H1 (cell line): ENCODE data around the gene BCL2L12. TPM values are rescaled to one million over a fixed set of nuclear protein-coding genes. Genes with fewer than 3 reads are reported as not detected.

Experiments used
- CTCF ChIA-PET: fragments of 300-600 bp; sonication (Branson Sonifier 250); formaldehyde crosslinking; loops from one replicate; lab custom pipeline; 2021; ENCODE audit not compliant: partially characterized antibody; lab: Charles Lee
- POLR2A ChIA-PET: fragments of 300-600 bp; sonication (Branson Sonifier 250); formaldehyde crosslinking; loops from one replicate; lab custom pipeline; 2021; ENCODE audit warnings: inconsistent platforms; ENCODE audit not compliant: partially characterized antibody; lab: Charles Lee
- DNase-seq, 2 experiments: peaks; one replicate each; pipeline versions ENCODE4 v3.0.0 to v3.0.0-alpha.2; 2010 to 2022; ENCODE audit warnings: low spot score in 2 of 2, low read depth in 1 of 2, mixed read lengths in 1 of 2
- FAIRE-seq: peaks from 2 replicates; lab custom pipeline; 2011; peaks lifted over from hg19 to GRCh38; lab: Jason Lieb, UNC
- H2AFZ ChIP-seq: 2 replicates; pipeline ENCODE4 v1.8.1; 2012; ENCODE audit warnings: low read length, inconsistent platforms
- H2AK5ac ChIP-seq: 2 replicates; pipeline ENCODE4 v1.6.1; 2013; ENCODE audit warnings: low read depth, low read length
- H2BK120ac ChIP-seq: replicated peaks from 2 replicates; pipeline ENCODE3; 2013; ENCODE audit warnings: low read depth, low read length, inconsistent platforms
- H2BK12ac ChIP-seq: 2 replicates; pipeline ENCODE4 v1.6.1; 2013; ENCODE audit warnings: low read depth, low read length
- H2BK15ac ChIP-seq: 2 replicates; pipeline ENCODE4 v1.6.1; 2013; ENCODE audit warnings: low read length
- H2BK20ac ChIP-seq: 2 replicates; pipeline ENCODE4 v1.6.1; 2013; ENCODE audit warnings: low read length
- H2BK5ac ChIP-seq: 2 replicates; pipeline ENCODE4 v1.6.1; 2013; ENCODE audit warnings: low read depth, low read length
- H3K14ac ChIP-seq: 2 replicates; pipeline ENCODE4 v1.6.1; 2013; ENCODE audit warnings: inconsistent platforms; ENCODE audit not compliant: insufficient read length
- H3K18ac ChIP-seq: 2 replicates; pipeline ENCODE4 v1.6.1; 2013; ENCODE audit warnings: low read length; ENCODE audit errors: extremely low read depth
- H3K23ac ChIP-seq: 2 replicates; pipeline ENCODE4 v1.6.1; 2013; ENCODE audit warnings: inconsistent platforms; ENCODE audit not compliant: insufficient read length
- H3K23me2 ChIP-seq: 2 replicates; pipeline ENCODE4 v1.6.1; 2013; ENCODE audit warnings: low read depth, low read length
- H3K27ac ChIP-seq: 2 replicates; pipeline ENCODE4 v1.6.1; 2011; ENCODE audit warnings: low read depth, low read length, inconsistent platforms
- H3K27me3 ChIP-seq, 4 experiments: replicated peaks in 1 of 4; 1 replicate in 1 of 4; 2 replicates in 3 of 4; pipeline versions ENCODE4 v1.6.1 to v1.8.1; 2011 to 2013; ENCODE audit warnings: low read length in 3 of 4, mild to moderate bottlenecking in 3 of 4, inconsistent platforms in 2 of 4, mixed read lengths in 2 of 4, moderate library complexity in 1 of 4; ENCODE audit not compliant: control insufficient read depth in 3 of 4, insufficient read depth in 3 of 4; ENCODE audit errors: extremely low read depth in 1 of 4
- H3K36me3 ChIP-seq, 4 experiments: 2 replicates each; pipeline versions ENCODE4 v1.6.1 to v1.8.1; 2011 to 2013; ENCODE audit warnings: mild to moderate bottlenecking in 4 of 4, low read length in 3 of 4, moderate library complexity in 2 of 4, control low read depth in 1 of 4, inconsistent platforms in 1 of 4; ENCODE audit not compliant: insufficient read depth in 4 of 4, control insufficient read depth in 2 of 4
- H3K4ac ChIP-seq: replicated peaks from 2 replicates; pipeline ENCODE3; 2013; ENCODE audit warnings: low read length, low read depth, mixed read lengths, inconsistent platforms; ENCODE audit not compliant: insufficient read length
- H3K4me1 ChIP-seq, 4 experiments: replicated peaks in 1 of 4; 1 replicate in 1 of 4; 2 replicates in 3 of 4; pipeline versions ENCODE4 v1.6.1 to v1.8.1; 2011 to 2013; ENCODE audit warnings: low read length in 3 of 4, inconsistent platforms in 2 of 4, mixed read lengths in 1 of 4; ENCODE audit not compliant: insufficient read depth in 4 of 4, control insufficient read depth in 3 of 4
- H3K4me2 ChIP-seq, 2 experiments: 2 replicates each; pipeline versions ENCODE4 v1.6.1 to v1.8.1; 2011 to 2013; ENCODE audit warnings: low read depth in 2 of 2, low read length in 2 of 2, control low read depth in 1 of 2, inconsistent platforms in 1 of 2, mild to moderate bottlenecking in 1 of 2; ENCODE audit not compliant: insufficient read depth in 1 of 2
- H3K4me3 ChIP-seq, 4 experiments: fragments of 200-600, 300-600 bp in 1 of 4; sonication (generic), shearing (Covaris generic), sonication (Bioruptor Twin) in 1 of 4; 2 replicates each; pipeline versions ENCODE4 v1.5.1 to v1.8.1; 2011 to 2016; ENCODE audit warnings: low read length in 4 of 4, low read depth in 3 of 4, control low read depth in 2 of 4, inconsistent platforms in 2 of 4, mild to moderate bottlenecking in 2 of 4, mixed read lengths in 1 of 4, moderate library complexity in 1 of 4; ENCODE audit not compliant: insufficient read depth in 2 of 4; ENCODE audit errors: extremely low read depth in 1 of 4
- H3K56ac ChIP-seq: replicated peaks from 2 replicates; pipeline ENCODE3; 2013; ENCODE audit warnings: low read depth, mild to moderate bottlenecking, mixed read lengths, low read length, inconsistent platforms; ENCODE audit not compliant: insufficient read length
- H3K79me1 ChIP-seq: 2 replicates; pipeline ENCODE4 v1.6.1; 2013; ENCODE audit warnings: low read depth, low read length, control low read depth
- H3K79me2 ChIP-seq, 2 experiments: 2 replicates each; pipeline versions ENCODE4 v1.6.1 to v1.8.1; 2012 to 2013; ENCODE audit warnings: low read length in 2 of 2, mild to moderate bottlenecking in 2 of 2, inconsistent platforms in 1 of 2; ENCODE audit not compliant: insufficient read depth in 2 of 2, control insufficient read depth in 1 of 2
- H3K9ac ChIP-seq, 4 experiments: replicated peaks in 1 of 4; 1 replicate in 1 of 4; 2 replicates in 3 of 4; pipeline versions ENCODE4 v1.6.1 to v1.8.1; 2011 to 2013; ENCODE audit warnings: low read depth in 3 of 4, low read length in 3 of 4, control low read depth in 2 of 4, mild to moderate bottlenecking in 2 of 4, moderate library complexity in 2 of 4, inconsistent platforms in 1 of 4; ENCODE audit errors: extremely low read depth in 1 of 4
- H3K9me3 ChIP-seq, 2 experiments: 2 replicates each; pipeline versions ENCODE4 v1.6.1 to v1.8.1; 2012 to 2013; ENCODE audit warnings: mild to moderate bottlenecking in 2 of 2, moderate library complexity in 2 of 2, control low read depth in 1 of 2, inconsistent platforms in 1 of 2, low read depth in 1 of 2, low read length in 1 of 2, mixed read lengths in 1 of 2; ENCODE audit not compliant: insufficient read depth in 2 of 2
- H4K20me1 ChIP-seq, 2 experiments: replicated peaks in 1 of 2; 2 replicates each; pipeline versions ENCODE3 to v1.8.1; 2011 to 2013; ENCODE audit warnings: inconsistent platforms in 2 of 2, low read length in 2 of 2, mild to moderate bottlenecking in 1 of 2; ENCODE audit not compliant: insufficient read depth in 2 of 2, control insufficient read depth in 1 of 2
- H4K5ac ChIP-seq: 2 replicates; pipeline ENCODE4 v1.6.1; 2013; ENCODE audit warnings: low read length, low read depth, mixed read lengths, inconsistent platforms; ENCODE audit not compliant: insufficient read length
- H4K8ac ChIP-seq: 2 replicates; pipeline ENCODE4 v1.8.0; 2013; ENCODE audit warnings: mild to moderate bottlenecking, moderate library complexity, low read length, inconsistent platforms; ENCODE audit not compliant: insufficient read depth; ENCODE audit errors: extremely low read depth
- H4K91ac ChIP-seq: replicated peaks from 2 replicates; pipeline ENCODE3; 2013; ENCODE audit warnings: low read length, mixed read lengths, inconsistent platforms; ENCODE audit not compliant: insufficient read length
- ATF3 ChIP-seq: IDR thresholded peaks from 2 replicates; pipeline ENCODE4 v1.6.1; 2011; ENCODE audit warnings: low read depth, mild to moderate bottlenecking, low read length; ENCODE audit not compliant: insufficient read depth
- BRCA1 ChIP-seq: IDR thresholded peaks from 2 replicates; pipeline ENCODE4 v1.6.1; 2012; ENCODE audit warnings: low read depth, low read length, improper control_type of control experiment
- CTCF ChIP-seq, 3 experiments: IDR thresholded peaks; 1 replicate in 2 of 3; 2 replicates in 1 of 3; pipeline versions ENCODE4 v1.5.1 to v1.6.1; 2011; ENCODE audit warnings: low read length in 3 of 3, mild to moderate bottlenecking in 3 of 3, inconsistent platforms in 2 of 3, low read depth in 1 of 3, moderate library complexity in 1 of 3; ENCODE audit not compliant: insufficient read depth in 1 of 3; ENCODE audit errors: control extremely low read depth in 1 of 3
- E2F6 ChIP-seq: IDR thresholded peaks from 2 replicates; pipeline ENCODE4 v1.6.1; 2012; ENCODE audit warnings: inconsistent platforms
- EGR1 ChIP-seq: IDR thresholded peaks from 2 replicates; pipeline ENCODE4 v1.6.1; 2011; ENCODE audit warnings: low read depth, low read length, borderline replicate concordance
- JUND ChIP-seq: IDR thresholded peaks from 2 replicates; pipeline ENCODE4 v1.6.1; 2011; ENCODE audit warnings: mild to moderate bottlenecking, improper control_type of control experiment, low read length
- RBBP5 ChIP-seq: IDR thresholded peaks from 2 replicates; pipeline ENCODE4 v1.7.1; 2012; ENCODE audit warnings: low read depth, mild to moderate bottlenecking, inconsistent platforms, low read length, moderate library complexity, borderline replicate concordance
- RFX5 ChIP-seq: IDR thresholded peaks from 2 replicates; pipeline ENCODE4 v1.6.1; 2011; ENCODE audit warnings: low read depth, low read length, improper control_type of control experiment, borderline replicate concordance
- WGBS, 2 experiments: shearing (Covaris generic) in 1 of 2; methylation state at CpG; one replicate each; pipeline versions ENCODE4 v1.1.6 to v1.1.7; 2013 to 2015; ENCODE audit warnings: low lambda C conversion rate in 2 of 2, mixed read lengths in 2 of 2, inconsistent platforms in 1 of 2, low coverage in 1 of 2, missing lambda C conversion rate in 1 of 2; ENCODE audit not compliant: insufficient replicate concordance in 2 of 2, insufficient coverage in 1 of 2, insufficient read length in 1 of 2; ENCODE audit errors: extremely low coverage in 1 of 2, missing lambda C conversion rate in 1 of 2; 5-methylcytosine and 5-hydroxymethylcytosine counted together
- polyA plus RNA-seq, 7 experiments: library from polyadenylated mRNA; depleted of rRNA in 3 of 7; stranded (reverse) in 5 of 7; unstranded in 2 of 7; fragments of >200 nt in 5 of 7; fragments of 200-250 nt in 2 of 7; gene quantifications; 1 replicate in 5 of 7; 2 replicates in 1 of 7; 4 replicates in 1 of 7; pipeline versions ENCODE4 v1.2.1 to v1.2.3, GENCODE V29; 2011 to 2013; ENCODE audit warnings: missing spikeins in 2 of 7, mixed read lengths in 2 of 7
- total RNA-seq: library from RNA; stranded (reverse); fragmentation: NEBNext Ultra II Directional; extraction: Animal tissue kit (Norgen Biotek cat#: 25700); gene quantifications from 2 replicates; pipeline ENCODE4 v1.2.1, GENCODE V29; 2021

BCL2L12 gene
- total and polyA plus RNA-seq, 2 of the 8 experiments (the other 6 are each of a cell fraction or from before 2014, with no cell fraction given), result 126 to 209 TPM

GRCh38 chr19:49684983-49685553 is 19.3 kb downstream of the BCL2L12 start:
- Histone ChIP-seq H2BK12ac (no peak overlapping the region), H3K14ac (no peak overlapping the region), H4K8ac (no peak overlapping the region), H3K18ac (no peak overlapping the region), H2AK5ac (no peak overlapping the region), H3K23ac (no peak overlapping the region), H3K27me3 (no peaks in the 10 kb centered on the region), H3K9me3 (no peaks in the 10 kb centered on the region), H3K4ac (no peak overlapping the region), H3K23me2 (peaks cover 5% of the 10 kb centered on the region; the same call in 1 of the 2 replicates), H4K91ac (no peak overlapping the region), H3K4me3 (no peak overlapping the region), H4K5ac (no peak overlapping the region), H3K36me3 (peaks cover 26 to 59% (median 42%) of the 10 kb centered on the region in 4 experiments), H3K4me1 (peaks cover 0 to 19% (median 14%) of the 10 kb centered on the region in 4 experiments; a peak in 6 of 7 replicates), H2BK20ac (no peak overlapping the region), H2BK120ac (no peak overlapping the region), H3K79me2 (peaks cover 1 to 27% of the 10 kb centered on the region in 2 experiments; a peak in 3 of 4 replicates), H3K9ac (no peak overlapping the region; a peak in 2 of 7 replicates), H2BK15ac (no peak overlapping the region), H2BK5ac (no peak overlapping the region), H3K4me2 (no peak overlapping the region), H4K20me1 (peaks cover 30 to 53% of the 10 kb centered on the region in 2 experiments), H3K27ac (no peak overlapping the region), H2AFZ (no peak overlapping the region), H3K56ac (no peak overlapping the region), H3K79me1 (peaks cover 14% of the 10 kb centered on the region)
- no peak for TF ChIP-seq RBBP5
- no peak for TF ChIP-seq E2F6
- TF ChIP-seq RFX5, result no peak
- TF ChIP-seq BRCA1, result no peak
- no peak for TF ChIP-seq JUND
- no peak for TF ChIP-seq EGR1
- TF ChIP-seq ATF3, result no peak
- peak in 2 of 3 experiments; percentile 2 to 8; a peak in 1 of 4 replicates for TF ChIP-seq CTCF (IDR thresholded peaks at IDR 0.05; ENCODE audit: control extremely low read depth in 1 of 3, insufficient read depth in 1 of 3, low read depth in 1 of 3, low read length in 3 of 3)
- no peak for FAIRE-seq
- WGBS, 2 experiments, result 93% methylated on average over 12 of the region's 13 CpGs; no CpG with 5 or more reads in 1 of the 2 experiments
- POLR2A ChIA-PET, result interaction anchor here (0.6 to 12.2 kb wide), 18 partner anchors 6 to 345 kb away, joined by 3 to 168 read pairs (median 4); partner anchors contain the start of genes AP2A1, NOSIP, PRMT1 and PRRG2
- DNase-seq, result no peak
- CTCF ChIA-PET, result interaction anchor here (0.6 to 2.8 kb wide), 20 partner anchors 9 to 180 kb away, joined by 3 to 13 read pairs (median 4); partner anchors contain the start of gene SCAF1
